Neural cell (in vitro differentiated cells): Measurements from ENCODE around the gene ELMO1. TPM values are rescaled to one million over a fixed set of nuclear protein-coding genes. Genes with fewer than 3 reads are reported as not detected.

Experiments
- H2AFZ ChIP-seq: fragments of 200-600, 300-800 bp; sonication (generic), shearing (Covaris generic); 2 replicates; pipeline ENCODE4 v1.6.0; 2014; ENCODE audit warnings: low read depth, mild to moderate bottlenecking, antibody characterized with exemption, low read length, moderate library complexity
- H3F3A ChIP-seq: fragments of 200-600 bp; shearing (Covaris generic); 2 replicates; pipeline ENCODE4 v1.6.1; 2016; ENCODE audit warnings: mild to moderate bottlenecking, moderate library complexity, mixed read lengths, antibody characterized with exemption, low read length; ENCODE audit not compliant: insufficient read depth, poor library complexity, severe bottlenecking
- H3K27ac ChIP-seq: fragments of 200-600, 300-800 bp; sonication (generic), shearing (Covaris generic); 2 replicates; pipeline ENCODE4 v1.5.1; 2014; ENCODE audit warnings: mild to moderate bottlenecking, low read length, moderate library complexity
- H3K27me3 ChIP-seq: fragments of 300-800, 200-600 bp; sonication (generic), shearing (Covaris generic); 2 replicates; pipeline ENCODE4 v1.6.0; 2014; ENCODE audit warnings: mild to moderate bottlenecking, low read depth, low read length, moderate library complexity; ENCODE audit not compliant: insufficient read depth
- H3K36me3 ChIP-seq: fragments of 300-800, 200-600 bp; sonication (generic), shearing (Covaris generic); 2 replicates; pipeline ENCODE4 v1.5.1; 2014; ENCODE audit warnings: mild to moderate bottlenecking, antibody characterized with exemption, low read length, moderate library complexity; ENCODE audit not compliant: insufficient read depth
- H3K4me2 ChIP-seq: fragments of 300-800, 200-600 bp; sonication (generic), shearing (Covaris generic); 2 replicates; pipeline ENCODE4 v1.6.0; 2014; ENCODE audit warnings: mild to moderate bottlenecking, low read length
- H3K4me3 ChIP-seq: fragments of 300-800, 200-600 bp; sonication (generic), shearing (Covaris generic); 2 replicates; pipeline ENCODE4 v1.5.1; 2014; ENCODE audit warnings: mild to moderate bottlenecking, low read length, moderate library complexity
- H3K79me2 ChIP-seq: fragments of 200-600 bp; shearing (Covaris generic); replicated peaks from 2 replicates; pipeline ENCODE4 v1.6.0; 2014; ENCODE audit warnings: mild to moderate bottlenecking, low read length, moderate library complexity; ENCODE audit not compliant: insufficient read depth
- H3K9ac ChIP-seq: fragments of 300-800, 200-600 bp; sonication (generic), shearing (Covaris generic); 2 replicates; pipeline ENCODE4 v1.6.1; 2016; ENCODE audit warnings: mild to moderate bottlenecking, low read length, mixed read lengths
- H3K9me2 ChIP-seq: fragments of 200-600 bp; shearing (Covaris generic); 2 replicates; pipeline ENCODE4 v1.6.1; 2016; ENCODE audit warnings: mild to moderate bottlenecking, low read length, mixed read lengths; ENCODE audit not compliant: insufficient read depth
- H3K9me3 ChIP-seq: fragments of 200-600, 300-800 bp; sonication (generic), shearing (Covaris generic); 2 replicates; pipeline ENCODE4 v1.6.1; 2016; ENCODE audit warnings: mild to moderate bottlenecking, mixed run types, low read length, moderate library complexity, mixed read lengths
- H4K20me1 ChIP-seq: fragments of 200-600 bp; shearing (Covaris generic); 2 replicates; pipeline ENCODE4 v1.6.1; 2016; ENCODE audit warnings: mild to moderate bottlenecking, mixed run types; ENCODE audit not compliant: insufficient read depth
- EP300 ChIP-seq: fragments of 450-650 bp; conservative IDR thresholded peaks from 2 replicates; pipeline ENCODE4 v1.6.1; 2014; ENCODE audit warnings: antibody characterized with exemption, mild to moderate bottlenecking, moderate library complexity; ENCODE audit not compliant: poor library complexity, severe bottlenecking
- EZH2 ChIP-seq: fragments of 200-600, 300-800 bp; shearing (Covaris generic), sonication (generic); IDR thresholded peaks from 2 replicates; pipeline ENCODE4 v1.6.1; 2014; ENCODE audit warnings: antibody characterized with exemption, low read length, borderline replicate concordance, mild to moderate bottlenecking; ENCODE audit not compliant: insufficient read depth, poor library complexity, severe bottlenecking
- MXI1 ChIP-seq: fragments of 450-650 bp; conservative IDR thresholded peaks from 2 replicates; pipeline ENCODE4 v1.6.1; 2014; ENCODE audit warnings: antibody characterized with exemption, mild to moderate bottlenecking; ENCODE audit not compliant: poor library complexity, severe bottlenecking
- POLR2AphosphoS5 ChIP-seq: IDR thresholded peaks from 2 replicates; pipeline ENCODE4 v1.6.1; 2012
- RAD21 ChIP-seq: fragments of 450-650 bp; conservative IDR thresholded peaks from 2 replicates; pipeline ENCODE4 v1.6.1; 2014; ENCODE audit warnings: antibody characterized with exemption, mild to moderate bottlenecking, moderate library complexity
- SMC3 ChIP-seq: fragments of 450-650 bp; conservative IDR thresholded peaks from 2 replicates; pipeline ENCODE4 v1.6.1; 2014; ENCODE audit warnings: antibody characterized with exemption, mild to moderate bottlenecking, moderate library complexity; ENCODE audit not compliant: poor library complexity
- TAF1 ChIP-seq: IDR thresholded peaks from 2 replicates; pipeline ENCODE4 v1.6.1; 2012; ENCODE audit warnings: low read depth
- polyA plus RNA-seq: library from polyadenylated mRNA; depleted of rRNA; stranded (reverse); fragments of >200 nt; gene quantifications from 2 replicates; pipeline ENCODE4 v1.2.3, GENCODE V29; 2014
- TF ChIP-seq, protein P1 (sequence below): IDR thresholded peaks from 2 replicates; pipeline ENCODE4 v1.6.1; 2012; ENCODE audit warnings: borderline replicate concordance
- TF ChIP-seq, protein P2 (sequence below): fragments of 450-650 bp; IDR thresholded peaks from 2 replicates; pipeline ENCODE4 v1.5.1; 2014; ENCODE audit warnings: antibody characterized with exemption, mild to moderate bottlenecking, moderate library complexity; ENCODE audit not compliant: poor library complexity, severe bottlenecking

The ELMO1 gene
- polyA plus RNA-seq, 1 donor from 2014 or later: 12.2 TPM

DNA sequence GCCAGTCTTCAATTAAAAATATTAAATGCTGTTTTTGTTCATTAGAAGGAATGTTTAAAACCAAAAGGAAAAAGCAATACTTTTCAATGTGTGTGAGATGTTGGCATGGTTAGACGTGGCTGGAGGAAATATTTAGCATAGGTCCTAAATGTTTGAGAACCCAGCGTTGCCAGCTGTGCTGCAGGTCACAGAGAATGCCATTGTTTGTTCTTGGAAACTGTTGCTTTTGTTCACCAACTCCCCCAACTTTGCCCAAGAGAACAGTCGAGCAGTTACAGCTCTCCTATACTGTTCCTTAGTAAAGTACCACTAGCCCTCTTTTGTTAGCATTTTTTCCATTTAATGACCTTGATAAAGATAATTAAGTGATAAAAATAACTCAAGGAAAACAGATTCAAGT is 44.5 kb upstream of the ELMO1 start:
- no peaks in the 10 kb centered on the region for H4K20me1 ChIP-seq
- no peaks in the 10 kb centered on the region for H3F3A ChIP-seq
- H3K79me2 ChIP-seq: no peaks in the 10 kb centered on the region
- no peak overlapping the region for H3K4me2 ChIP-seq
- H3K27ac ChIP-seq: no peak overlapping the region
- H3K9ac ChIP-seq: no peak overlapping the region
- TF ChIP-seq SMC3 (no peak), EZH2 (no peak), TAF1 (no peak), MXI1 (no peak), POLR2AphosphoS5 (no peak), EP300 (no peak), RAD21 (no peak)
- TF ChIP-seq, protein P1, sequence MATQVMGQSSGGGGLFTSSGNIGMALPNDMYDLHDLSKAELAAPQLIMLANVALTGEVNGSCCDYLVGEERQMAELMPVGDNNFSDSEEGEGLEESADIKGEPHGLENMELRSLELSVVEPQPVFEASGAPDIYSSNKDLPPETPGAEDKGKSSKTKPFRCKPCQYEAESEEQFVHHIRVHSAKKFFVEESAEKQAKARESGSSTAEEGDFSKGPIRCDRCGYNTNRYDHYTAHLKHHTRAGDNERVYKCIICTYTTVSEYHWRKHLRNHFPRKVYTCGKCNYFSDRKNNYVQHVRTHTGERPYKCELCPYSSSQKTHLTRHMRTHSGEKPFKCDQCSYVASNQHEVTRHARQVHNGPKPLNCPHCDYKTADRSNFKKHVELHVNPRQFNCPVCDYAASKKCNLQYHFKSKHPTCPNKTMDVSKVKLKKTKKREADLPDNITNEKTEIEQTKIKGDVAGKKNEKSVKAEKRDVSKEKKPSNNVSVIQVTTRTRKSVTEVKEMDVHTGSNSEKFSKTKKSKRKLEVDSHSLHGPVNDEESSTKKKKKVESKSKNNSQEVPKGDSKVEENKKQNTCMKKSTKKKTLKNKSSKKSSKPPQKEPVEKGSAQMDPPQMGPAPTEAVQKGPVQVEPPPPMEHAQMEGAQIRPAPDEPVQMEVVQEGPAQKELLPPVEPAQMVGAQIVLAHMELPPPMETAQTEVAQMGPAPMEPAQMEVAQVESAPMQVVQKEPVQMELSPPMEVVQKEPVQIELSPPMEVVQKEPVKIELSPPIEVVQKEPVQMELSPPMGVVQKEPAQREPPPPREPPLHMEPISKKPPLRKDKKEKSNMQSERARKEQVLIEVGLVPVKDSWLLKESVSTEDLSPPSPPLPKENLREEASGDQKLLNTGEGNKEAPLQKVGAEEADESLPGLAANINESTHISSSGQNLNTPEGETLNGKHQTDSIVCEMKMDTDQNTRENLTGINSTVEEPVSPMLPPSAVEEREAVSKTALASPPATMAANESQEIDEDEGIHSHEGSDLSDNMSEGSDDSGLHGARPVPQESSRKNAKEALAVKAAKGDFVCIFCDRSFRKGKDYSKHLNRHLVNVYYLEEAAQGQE: no peak
- TF ChIP-seq, protein P2, sequence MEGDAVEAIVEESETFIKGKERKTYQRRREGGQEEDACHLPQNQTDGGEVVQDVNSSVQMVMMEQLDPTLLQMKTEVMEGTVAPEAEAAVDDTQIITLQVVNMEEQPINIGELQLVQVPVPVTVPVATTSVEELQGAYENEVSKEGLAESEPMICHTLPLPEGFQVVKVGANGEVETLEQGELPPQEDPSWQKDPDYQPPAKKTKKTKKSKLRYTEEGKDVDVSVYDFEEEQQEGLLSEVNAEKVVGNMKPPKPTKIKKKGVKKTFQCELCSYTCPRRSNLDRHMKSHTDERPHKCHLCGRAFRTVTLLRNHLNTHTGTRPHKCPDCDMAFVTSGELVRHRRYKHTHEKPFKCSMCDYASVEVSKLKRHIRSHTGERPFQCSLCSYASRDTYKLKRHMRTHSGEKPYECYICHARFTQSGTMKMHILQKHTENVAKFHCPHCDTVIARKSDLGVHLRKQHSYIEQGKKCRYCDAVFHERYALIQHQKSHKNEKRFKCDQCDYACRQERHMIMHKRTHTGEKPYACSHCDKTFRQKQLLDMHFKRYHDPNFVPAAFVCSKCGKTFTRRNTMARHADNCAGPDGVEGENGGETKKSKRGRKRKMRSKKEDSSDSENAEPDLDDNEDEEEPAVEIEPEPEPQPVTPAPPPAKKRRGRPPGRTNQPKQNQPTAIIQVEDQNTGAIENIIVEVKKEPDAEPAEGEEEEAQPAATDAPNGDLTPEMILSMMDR: no peak
- H3K36me3 ChIP-seq: no peaks in the 10 kb centered on the region
- no peak overlapping the region for H3K4me3 ChIP-seq
- no peak overlapping the region for H2AFZ ChIP-seq
- H3K9me3 ChIP-seq: no peaks in the 10 kb centered on the region
- no peaks in the 10 kb centered on the region for H3K9me2 ChIP-seq
- no peaks in the 10 kb centered on the region for H3K27me3 ChIP-seq

DNA sequence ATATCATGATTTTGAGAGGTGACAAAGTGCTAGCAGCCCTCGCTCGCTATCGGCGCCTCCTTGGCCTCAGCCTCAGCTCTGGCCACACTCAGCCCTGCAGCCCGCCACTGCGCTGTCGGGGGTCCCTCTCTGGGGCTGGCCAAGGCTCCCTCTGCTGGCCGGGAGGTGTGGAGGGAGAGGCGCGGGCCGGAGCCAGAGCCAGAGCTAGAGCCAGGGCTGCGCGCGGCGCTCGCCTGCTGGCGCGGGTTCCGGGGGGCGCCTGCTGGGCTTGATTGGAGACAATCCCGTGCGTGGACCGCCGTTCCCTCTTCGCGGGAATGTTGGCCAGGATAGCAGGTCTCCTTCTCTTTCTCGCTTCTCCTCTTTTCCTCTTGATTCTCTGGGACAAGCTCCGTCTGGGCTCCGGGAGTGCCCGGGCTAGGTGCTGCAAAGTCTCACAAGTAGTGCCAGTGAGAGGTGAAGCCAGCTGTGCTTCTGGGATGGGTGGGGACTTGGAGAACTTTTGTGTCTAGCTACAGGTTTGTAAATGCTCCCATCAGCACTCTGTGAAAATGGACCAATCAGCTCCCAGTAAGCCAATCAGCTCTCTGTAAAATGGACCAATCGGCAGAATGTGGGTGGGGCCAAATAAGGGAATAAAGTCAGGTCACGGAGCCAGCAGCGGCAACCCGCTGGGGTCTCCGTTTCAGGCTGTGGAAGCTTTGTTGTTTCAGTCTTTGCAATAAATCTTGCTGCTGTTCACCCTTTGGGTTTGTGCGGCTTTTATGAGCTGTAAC is 43.4 kb upstream of the ELMO1 start:
- H3K4me3 ChIP-seq: no peak overlapping the region
- no peak overlapping the region for H3K27ac ChIP-seq
- no peaks in the 10 kb centered on the region for H3F3A ChIP-seq
- no peak overlapping the region for H3K9ac ChIP-seq
- TF ChIP-seq, protein P2: no peak
- no peak for TF ChIP-seq TAF1
- no peak for TF ChIP-seq POLR2AphosphoS5
- TF ChIP-seq MXI1: no peak
- TF ChIP-seq RAD21: no peak
- no peak for TF ChIP-seq EP300
- TF ChIP-seq EZH2: no peak
- TF ChIP-seq SMC3: no peak
- no peaks in the 10 kb centered on the region for H3K27me3 ChIP-seq
- no peaks in the 10 kb centered on the region for H3K9me2 ChIP-seq
- H3K9me3 ChIP-seq: no peaks in the 10 kb centered on the region
- H2AFZ ChIP-seq: no peak overlapping the region
- no peaks in the 10 kb centered on the region for H4K20me1 ChIP-seq
- no peaks in the 10 kb centered on the region for H3K36me3 ChIP-seq
- H3K79me2 ChIP-seq: no peaks in the 10 kb centered on the region
- H3K4me2 ChIP-seq: no peak overlapping the region
